ENCODE measurements around the gene ASB18. TPM values are rescaled to one million over a fixed set of nuclear protein-coding genes. Genes with fewer than 3 reads are reported as not detected.

The ASB18 gene
- total RNA-seq, 1 donor from 2014 or later: not detected

DNA sequence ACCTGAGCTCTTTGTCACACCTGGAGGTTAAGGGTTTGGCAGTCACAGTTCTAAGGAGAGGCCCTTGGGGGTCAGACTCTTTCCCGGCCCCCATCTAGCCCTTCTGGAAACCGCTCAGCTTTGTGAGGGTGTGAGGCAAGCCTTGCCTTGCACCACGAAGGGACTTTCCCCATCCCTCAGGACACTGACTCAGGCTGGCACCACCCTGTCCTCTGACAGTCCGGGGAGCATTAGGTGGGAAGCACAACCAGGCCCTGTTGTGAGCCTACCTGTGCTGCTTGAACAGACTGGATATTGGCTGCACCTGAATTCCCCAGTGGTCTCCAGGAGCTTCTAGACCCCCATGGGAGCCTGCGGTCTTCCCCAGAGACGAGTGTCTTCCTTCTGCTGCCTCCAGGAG lies 49.0 kb downstream of the ASB18 start:
- DNase-seq (ENCODE audit: low read depth): no peak
- Histone ChIP-seq H3K27me3 (ENCODE audit: control insufficient read depth, insufficient read depth, low read length) (peaks cover 24% of the 10 kb centered on the region), H3K36me3 (ENCODE audit: control insufficient read depth, insufficient read depth, low read length) (no peaks in the 10 kb centered on the region), H3K4me3 (ENCODE audit: low read depth, low read length) (no peak overlapping the region)
- TF ChIP-seq, protein P1, sequence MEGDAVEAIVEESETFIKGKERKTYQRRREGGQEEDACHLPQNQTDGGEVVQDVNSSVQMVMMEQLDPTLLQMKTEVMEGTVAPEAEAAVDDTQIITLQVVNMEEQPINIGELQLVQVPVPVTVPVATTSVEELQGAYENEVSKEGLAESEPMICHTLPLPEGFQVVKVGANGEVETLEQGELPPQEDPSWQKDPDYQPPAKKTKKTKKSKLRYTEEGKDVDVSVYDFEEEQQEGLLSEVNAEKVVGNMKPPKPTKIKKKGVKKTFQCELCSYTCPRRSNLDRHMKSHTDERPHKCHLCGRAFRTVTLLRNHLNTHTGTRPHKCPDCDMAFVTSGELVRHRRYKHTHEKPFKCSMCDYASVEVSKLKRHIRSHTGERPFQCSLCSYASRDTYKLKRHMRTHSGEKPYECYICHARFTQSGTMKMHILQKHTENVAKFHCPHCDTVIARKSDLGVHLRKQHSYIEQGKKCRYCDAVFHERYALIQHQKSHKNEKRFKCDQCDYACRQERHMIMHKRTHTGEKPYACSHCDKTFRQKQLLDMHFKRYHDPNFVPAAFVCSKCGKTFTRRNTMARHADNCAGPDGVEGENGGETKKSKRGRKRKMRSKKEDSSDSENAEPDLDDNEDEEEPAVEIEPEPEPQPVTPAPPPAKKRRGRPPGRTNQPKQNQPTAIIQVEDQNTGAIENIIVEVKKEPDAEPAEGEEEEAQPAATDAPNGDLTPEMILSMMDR (IDR thresholded peaks at IDR 0.05; ENCODE audit: insufficient read depth, low read length, poor library complexity, severe bottlenecking): no peak

DNA sequence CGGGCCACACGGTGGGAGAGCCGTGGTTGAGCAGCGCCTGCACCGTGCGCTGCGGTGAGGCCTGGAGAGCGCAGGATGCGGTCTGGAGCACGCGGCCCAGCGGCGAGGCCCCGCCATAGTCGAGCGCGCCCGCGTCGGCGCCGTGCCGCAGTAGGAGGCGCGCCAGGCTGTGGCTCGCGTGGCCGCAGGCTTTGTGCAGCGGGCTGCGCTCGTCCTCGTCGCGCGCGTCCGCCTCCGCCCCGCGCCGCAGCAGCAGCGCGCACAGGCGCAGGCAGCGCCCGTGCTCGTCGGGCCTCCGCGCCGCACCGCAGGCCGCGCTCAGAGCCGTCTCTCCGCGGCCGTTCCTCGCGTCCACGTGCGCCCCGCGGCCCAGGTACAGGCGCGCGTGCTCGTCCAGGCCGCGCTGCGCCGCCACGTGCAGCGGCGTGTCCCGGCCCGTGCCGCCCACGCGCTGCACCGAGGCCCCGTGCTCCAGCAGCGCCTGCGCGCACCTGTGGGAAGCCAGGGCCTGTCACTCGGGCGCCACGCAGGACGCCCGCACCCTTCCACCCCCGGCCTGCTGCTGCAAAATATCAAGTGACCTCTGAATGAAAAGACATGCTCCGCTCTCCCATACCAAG lies 49.7 kb downstream of the ASB18 start:
- no peak for DNase-seq (ENCODE audit: low read depth)
- Histone ChIP-seq H3K36me3 (ENCODE audit: control insufficient read depth, insufficient read depth, low read length) (no peaks in the 10 kb centered on the region), H3K27me3 (ENCODE audit: control insufficient read depth, insufficient read depth, low read length) (peaks cover 22% of the 10 kb centered on the region), H3K4me3 (ENCODE audit: low read depth, low read length) (no peak overlapping the region)
- TF ChIP-seq, protein P1 (IDR thresholded peaks at IDR 0.05; ENCODE audit: insufficient read depth, low read length, poor library complexity, severe bottlenecking): no peak

- no peak for DNase-seq (ENCODE audit: low read depth)
- Histone ChIP-seq H3K27me3 (ENCODE audit: control insufficient read depth, insufficient read depth, low read length) (peaks cover 22% of the 10 kb centered on the region), H3K36me3 (ENCODE audit: control insufficient read depth, insufficient read depth, low read length) (no peaks in the 10 kb centered on the region), H3K4me3 (ENCODE audit: low read depth, low read length) (no peak overlapping the region)
- TF ChIP-seq, protein P1 (IDR thresholded peaks at IDR 0.05; ENCODE audit: insufficient read depth, low read length, poor library complexity, severe bottlenecking): no peak
Measured at GRCh38 chr2:236211296-236211695, 52.9 kb downstream of the ASB18 start.

- DNase-seq (ENCODE audit: low read depth): no peak
- TF ChIP-seq, protein P1 (IDR thresholded peaks at IDR 0.05; ENCODE audit: insufficient read depth, low read length, poor library complexity, severe bottlenecking): no peak
- Histone ChIP-seq H3K36me3 (ENCODE audit: control insufficient read depth, insufficient read depth, low read length) (no peaks in the 10 kb centered on the region), H3K27me3 (ENCODE audit: control insufficient read depth, insufficient read depth, low read length) (peaks cover 22% of the 10 kb centered on the region), H3K4me3 (ENCODE audit: low read depth, low read length) (no peak overlapping the region)
Measured at GRCh38 chr2:236210536-236210935, 53.7 kb downstream of the ASB18 start.

- no peak for DNase-seq (ENCODE audit: low read depth)
- H3K27me3 ChIP-seq (ENCODE audit: control insufficient read depth, insufficient read depth, low read length): peaks cover 22% of the 10 kb centered on the region
- TF ChIP-seq, protein P1 (IDR thresholded peaks at IDR 0.05; ENCODE audit: insufficient read depth, low read length, poor library complexity, severe bottlenecking): no peak
- no peak overlapping the region for H3K4me3 ChIP-seq (ENCODE audit: low read depth, low read length)
- no peaks in the 10 kb centered on the region for H3K36me3 ChIP-seq (ENCODE audit: control insufficient read depth, insufficient read depth, low read length)
Measured at GRCh38 chr2:236209996-236210395, 54.2 kb downstream of the ASB18 start.

DNA sequence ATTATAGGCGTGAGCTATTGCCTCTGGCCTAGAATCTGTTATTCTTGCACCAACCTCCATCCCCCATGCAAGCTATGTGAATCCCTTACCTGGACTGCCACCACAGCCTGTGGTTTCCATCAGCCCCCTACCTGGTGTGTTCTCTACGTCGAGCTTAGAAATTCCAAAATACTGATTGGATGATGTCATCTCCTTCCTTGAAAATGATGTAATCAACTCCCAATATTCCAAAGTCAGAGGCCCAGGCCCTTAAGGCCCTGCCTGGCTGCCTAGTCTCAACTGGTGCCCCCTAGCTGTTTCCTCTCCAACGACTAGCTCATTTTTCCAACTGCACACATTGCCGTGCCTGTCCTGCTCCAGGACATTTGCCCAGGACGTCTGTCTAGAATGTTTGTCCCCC lies 54.7 kb downstream of the ASB18 start:
- TF ChIP-seq, protein P1 (IDR thresholded peaks at IDR 0.05; ENCODE audit: insufficient read depth, low read length, poor library complexity, severe bottlenecking): no peak
- DNase-seq (ENCODE audit: low read depth): no peak
- Histone ChIP-seq H3K27me3 (ENCODE audit: control insufficient read depth, insufficient read depth, low read length) (peaks cover 22% of the 10 kb centered on the region), H3K36me3 (ENCODE audit: control insufficient read depth, insufficient read depth, low read length) (no peaks in the 10 kb centered on the region), H3K4me3 (ENCODE audit: low read depth, low read length) (no peak overlapping the region)
